Measurements from ENCODE around the gene SLC26A11.
"Not testable (repeated sequence)": the region's sequence is repeated elsewhere in the genome, so short reads cannot be mapped to it uniquely, and the experiment has no call there.

The SLC26A11 gene

DNA sequence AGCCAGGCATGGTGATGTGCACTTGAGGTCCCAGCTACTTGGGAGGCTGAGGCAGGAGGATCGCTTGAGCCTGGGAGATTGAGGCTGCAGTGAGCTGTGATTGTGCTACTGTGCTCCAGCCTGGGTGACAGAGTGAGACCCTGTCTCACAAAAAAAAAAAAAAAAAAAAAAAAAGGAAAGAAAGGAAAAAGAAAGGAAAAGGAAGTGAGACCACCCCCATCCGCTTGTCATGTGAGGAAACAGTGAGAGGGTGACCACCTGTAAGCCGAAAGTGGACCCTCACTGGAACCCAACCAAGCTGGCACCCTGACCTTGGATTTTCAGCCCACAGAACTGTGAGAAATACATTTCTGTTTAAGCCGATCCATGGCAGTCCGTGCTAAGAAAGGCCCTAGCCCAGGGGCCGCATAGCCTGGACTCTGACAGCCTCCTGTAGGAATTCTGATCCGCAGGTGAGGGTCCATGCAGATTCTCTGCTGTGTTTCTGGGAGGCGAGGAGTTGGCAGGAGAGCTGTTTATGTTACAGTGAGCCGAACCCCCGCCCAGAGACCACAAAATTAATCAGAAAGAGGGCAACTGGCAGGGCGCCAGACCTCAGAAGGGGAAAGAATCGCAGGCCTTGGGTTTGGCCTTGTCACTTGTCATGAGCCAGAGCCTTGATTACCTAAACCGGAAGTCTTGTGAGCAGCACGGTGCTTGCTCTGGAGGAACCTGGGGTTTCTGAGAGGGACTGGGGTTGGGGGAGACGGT lies 1.0 kb upstream of the SLC26A11 start:
- peak; percentile 95 for DNase-seq

DNA sequence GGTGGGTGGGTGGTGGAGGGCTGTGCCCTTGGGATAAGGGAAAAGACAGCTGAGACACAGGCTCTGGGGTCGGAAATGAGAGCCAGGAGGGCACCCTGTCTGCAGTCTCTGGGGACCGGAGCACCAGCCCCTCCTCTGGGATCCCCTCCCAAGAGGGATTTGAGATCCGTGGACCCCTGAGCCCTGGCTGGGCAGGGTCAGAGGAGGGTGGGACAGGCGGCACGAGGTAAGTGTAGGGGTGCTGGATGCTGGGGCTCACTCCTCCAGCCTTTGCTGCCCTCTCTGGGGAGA lies 519 bp upstream of the SLC26A11 start:
- DNase-seq, result no peak

DNA sequence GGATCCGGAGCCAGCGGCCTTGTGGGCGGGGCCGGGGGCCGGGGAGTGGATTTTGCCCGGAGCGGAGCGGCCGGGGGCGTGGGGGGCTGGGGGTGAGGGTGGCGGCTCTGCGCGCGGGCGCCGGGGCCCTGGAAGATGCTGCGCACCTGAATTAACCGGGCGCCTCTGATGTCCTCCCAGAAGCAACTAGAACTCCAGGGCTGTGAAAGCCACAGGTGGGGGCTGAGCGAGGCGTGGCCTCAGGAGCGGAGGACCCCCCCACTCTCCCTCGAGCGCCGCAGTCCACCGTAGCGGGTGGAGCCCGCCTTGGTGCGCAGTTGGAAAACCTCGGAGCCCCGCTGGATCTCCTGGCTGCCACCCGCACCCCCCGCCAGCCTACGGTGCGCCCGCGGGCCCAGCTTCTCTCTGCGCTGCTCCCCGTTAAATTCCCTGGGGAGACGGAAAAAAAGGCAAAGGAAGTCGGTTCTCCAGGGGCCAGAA lies 549 bp downstream of the SLC26A11 start:
- DNase-seq, result peak; percentile 21

DNA sequence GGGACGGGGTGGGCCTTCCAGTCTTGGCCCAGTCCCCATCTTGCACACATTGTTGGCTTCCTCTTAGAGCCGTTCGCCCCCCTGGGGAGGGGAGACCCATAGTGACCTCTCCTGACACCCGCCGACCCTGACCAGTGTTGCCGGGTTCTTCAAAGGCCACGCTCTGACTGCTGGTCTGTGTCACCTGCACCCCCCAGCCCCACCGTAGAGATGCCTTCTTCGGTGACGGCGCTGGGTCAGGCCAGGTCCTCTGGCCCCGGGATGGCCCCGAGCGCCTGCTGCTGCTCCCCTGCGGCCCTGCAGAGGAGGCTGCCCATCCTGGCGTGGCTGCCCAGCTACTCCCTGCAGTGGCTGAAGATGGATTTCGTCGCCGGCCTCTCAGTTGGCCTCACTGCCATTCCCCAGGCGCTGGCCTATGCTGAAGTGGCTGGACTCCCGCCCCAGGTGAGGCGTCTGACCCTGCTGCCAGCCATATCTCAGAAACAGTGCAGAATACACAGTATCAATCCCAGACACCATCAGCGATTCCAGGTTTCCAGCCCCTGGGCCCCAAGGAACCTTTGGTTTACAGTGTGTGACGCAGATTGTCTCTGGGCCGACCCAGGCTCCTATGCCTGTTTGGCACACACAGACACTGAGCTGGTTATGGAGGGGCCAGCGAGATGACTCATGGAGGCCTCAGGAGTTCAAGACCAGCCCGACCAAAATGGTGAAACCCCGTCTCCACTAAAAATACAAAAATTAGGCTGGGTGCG lies 1.3 kb downstream of the SLC26A11 start:
- DNase-seq, result no peak

DNA sequence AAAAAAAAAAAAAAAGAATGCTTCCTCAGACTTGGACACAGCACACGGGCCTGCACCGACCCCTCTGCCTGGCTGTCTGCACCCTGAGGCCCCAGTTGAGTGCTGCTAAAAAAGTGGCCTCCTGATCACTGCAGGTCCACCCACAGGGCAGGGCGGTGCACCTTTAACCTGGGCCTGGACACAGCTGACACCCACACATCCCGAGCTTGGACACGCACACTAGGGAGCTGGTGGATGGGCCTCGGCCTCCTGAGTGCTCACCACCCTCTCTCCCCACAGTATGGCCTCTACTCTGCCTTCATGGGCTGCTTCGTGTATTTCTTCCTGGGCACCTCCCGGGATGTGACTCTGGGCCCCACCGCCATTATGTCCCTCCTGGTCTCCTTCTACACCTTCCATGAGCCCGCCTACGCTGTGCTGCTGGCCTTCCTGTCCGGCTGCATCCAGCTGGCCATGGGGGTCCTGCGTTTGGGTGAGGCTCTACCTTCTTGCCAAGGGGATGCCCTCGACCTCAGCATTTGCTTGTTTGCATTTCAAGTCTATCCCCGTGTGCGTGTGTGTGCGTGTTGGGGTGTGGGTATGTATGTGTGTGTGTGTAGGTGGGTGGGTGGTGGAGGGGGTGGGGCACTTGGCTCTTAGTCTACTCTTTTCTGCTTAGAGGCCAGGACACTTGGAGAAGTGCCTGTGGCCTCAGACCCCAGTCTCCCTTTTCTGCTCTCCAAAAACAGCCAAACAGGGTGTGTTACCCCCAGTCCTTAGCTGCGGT lies 2.3 kb downstream of the SLC26A11 start:
- no peak for DNase-seq

DNA sequence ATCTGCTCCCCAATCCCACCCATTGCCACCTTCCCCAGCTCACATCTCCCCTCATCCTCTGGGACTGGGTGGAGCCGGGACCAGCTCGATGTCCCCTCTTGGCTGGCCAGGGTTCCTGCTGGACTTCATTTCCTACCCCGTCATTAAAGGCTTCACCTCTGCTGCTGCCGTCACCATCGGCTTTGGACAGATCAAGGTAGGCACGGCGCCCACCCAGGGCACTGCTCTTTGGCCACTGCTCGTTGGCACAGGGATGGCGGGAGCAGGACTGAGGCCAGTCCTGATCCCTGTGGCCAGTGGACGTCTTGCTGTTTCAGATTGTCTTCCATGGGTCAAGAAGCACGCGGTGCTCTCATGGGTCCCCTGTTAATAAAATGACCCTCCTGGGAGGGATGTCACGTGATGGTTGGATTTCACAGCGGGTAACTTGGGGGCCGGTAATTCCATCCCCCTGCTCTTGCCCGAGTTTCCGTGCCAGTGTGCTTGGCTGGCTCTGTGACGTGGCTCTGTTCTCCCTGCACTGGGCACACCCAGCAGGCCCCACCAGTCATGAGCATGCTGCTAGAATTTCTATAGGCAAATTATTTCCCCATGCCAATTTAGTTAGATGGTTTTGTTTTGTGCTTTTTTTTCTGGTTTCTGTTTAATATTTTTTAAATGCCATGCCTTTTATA lies 3.1 kb downstream of the SLC26A11 start:
- DNase-seq, result no peak

DNA sequence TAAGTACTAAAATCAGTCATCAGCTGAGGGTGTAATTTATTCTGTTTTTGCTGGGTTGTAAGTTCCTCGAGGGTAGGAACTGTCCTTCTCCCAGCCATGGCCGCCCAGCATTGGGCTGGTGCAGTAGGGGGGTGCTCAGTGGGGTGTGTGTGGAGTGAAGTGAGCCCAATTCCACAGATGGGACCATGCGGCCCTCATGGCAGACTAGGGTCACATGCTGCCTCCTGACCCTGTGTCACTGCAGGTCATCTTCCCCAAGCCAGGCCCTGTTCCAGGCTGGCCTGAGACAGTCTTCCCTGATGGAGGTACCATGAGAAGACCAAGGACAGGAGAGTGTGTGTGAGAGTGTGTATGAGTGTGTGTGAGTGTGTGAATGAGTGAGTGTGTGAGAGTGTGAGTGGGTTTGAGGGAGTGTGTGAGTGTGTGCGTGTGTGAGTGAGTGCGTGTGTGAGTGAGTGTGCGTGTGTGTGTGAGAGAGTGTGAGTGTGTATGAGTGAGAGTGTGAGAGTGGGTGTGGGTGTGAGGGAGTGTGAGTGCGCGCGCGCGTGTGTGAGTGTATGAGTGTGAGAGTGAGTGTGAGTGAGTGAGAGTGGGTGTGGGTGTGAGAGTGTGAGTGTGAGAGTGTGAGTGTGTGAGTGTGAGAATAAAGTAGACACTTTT lies 3.7 kb downstream of the SLC26A11 start:
- DNase-seq, result no peak

DNA sequence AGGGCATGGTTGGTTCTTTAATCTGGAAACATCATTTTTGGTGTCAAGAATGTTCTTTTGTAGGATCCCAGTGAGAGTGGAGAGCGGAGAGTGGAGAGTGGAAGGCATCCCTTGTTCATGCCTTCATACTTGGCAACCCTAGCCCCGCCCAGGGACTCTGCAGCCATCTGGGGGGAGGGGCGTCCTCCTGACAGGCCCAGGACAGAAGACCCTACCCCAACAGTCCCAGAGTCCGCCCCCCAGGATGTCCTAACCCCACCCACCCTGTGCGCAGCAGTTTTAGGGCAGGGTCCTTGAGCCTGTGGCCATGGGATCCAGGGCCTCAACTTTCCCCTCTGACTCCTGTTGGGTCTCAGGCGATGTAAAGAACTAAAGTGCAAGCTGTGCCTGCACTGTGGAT lies 4.5 kb downstream of the SLC26A11 start:
- no peak for DNase-seq

DNA sequence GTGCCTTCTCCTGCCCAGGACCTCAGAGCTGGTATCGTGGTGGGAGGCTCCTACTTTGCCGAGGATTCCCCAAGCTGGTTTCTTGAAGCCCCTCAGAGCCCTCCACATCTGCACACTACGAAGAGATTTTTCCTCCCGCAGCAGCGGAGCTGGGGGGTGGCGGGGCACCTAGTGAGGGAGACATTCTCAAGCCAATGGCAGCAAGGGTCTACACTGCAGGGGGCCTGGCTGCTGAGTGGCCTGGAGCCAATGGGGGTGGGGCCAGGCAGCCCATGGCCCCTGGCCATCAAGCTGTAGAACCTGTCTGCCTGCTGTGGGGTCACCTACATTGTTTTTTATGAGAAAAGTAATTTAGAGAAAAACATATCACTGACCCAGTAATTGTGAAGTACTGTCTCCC lies 5.0 kb downstream of the SLC26A11 start:
- no peak for DNase-seq

DNA sequence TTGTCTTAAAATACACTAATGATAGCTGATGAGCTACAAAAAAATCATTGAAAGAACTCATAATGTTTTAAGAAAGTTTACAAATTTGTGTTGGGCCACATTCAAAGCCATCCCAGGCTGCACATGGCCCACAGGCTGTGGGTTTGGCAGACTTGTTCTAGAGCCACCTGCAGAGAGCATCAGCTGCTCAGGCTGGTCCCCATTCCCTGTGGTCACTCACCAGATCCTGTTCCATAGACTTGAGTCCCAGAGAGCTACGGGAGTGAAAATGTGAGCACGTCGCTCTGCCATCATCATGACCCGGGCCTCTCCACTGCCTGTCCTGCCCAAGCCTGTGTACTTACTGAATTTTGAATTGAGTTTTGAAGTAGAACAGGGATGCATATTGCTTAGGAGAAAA lies 6.9 kb downstream of the SLC26A11 start:
- DNase-seq, result no peak

DNA sequence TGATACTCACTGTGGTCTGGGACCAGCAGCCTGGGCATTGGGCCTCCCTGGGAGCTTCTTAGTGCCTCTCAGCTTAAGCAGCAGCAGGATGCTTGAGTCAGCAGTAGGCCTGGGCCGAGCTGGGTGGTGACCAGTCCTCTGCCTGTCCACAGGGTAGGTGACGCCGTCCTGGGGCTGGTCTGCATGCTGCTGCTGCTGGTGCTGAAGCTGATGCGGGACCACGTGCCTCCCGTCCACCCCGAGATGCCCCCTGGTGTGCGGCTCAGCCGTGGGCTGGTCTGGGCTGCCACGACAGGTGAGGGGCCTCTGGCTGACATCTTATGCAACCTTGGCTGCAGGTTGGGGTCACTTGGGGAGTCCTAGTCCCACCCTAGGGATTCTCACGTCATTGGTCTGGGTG lies 7.4 kb downstream of the SLC26A11 start:
- DNase-seq, result no peak

DNA sequence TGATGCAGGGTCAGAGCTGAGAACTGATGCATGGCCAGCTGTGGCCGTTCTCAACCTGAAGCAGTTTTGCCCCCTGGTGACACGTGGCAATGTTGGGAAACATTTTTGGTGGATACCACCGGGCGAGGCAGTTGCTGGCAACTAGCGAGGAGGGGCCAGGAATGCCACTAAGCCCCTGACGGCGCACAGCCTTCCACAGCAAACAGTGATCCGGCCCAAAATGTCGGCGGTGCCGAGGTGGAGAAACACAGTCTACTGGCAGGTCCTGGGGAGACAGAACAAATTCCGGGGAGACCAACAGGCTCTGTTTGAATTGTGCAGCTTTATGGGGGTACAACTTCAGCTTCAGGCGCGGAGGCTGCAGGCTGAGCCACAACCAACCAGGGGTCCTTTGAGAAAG lies 8.2 kb downstream of the SLC26A11 start:
- no peak for DNase-seq

DNA sequence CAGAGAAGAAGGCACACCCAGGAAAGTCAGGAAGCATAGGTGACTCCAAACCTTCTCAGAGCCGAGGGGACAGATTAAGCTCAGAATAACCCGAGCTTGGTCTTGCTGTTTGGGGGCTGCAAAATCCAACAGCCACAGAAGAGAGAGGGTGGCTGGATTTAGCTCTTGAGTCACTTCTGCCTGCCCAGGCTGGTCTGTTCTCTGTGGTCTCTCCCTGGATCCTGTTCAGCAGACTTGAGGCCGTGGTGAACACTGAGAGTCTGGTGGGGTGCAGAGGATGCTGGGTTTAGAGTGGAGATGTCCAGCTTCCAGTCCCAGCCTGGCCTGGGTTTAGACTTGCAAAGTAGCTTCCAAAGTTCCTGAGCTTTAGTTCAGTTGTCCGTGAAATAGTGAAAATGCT lies 8.8 kb downstream of the SLC26A11 start:
- DNase-seq, result no peak

DNA sequence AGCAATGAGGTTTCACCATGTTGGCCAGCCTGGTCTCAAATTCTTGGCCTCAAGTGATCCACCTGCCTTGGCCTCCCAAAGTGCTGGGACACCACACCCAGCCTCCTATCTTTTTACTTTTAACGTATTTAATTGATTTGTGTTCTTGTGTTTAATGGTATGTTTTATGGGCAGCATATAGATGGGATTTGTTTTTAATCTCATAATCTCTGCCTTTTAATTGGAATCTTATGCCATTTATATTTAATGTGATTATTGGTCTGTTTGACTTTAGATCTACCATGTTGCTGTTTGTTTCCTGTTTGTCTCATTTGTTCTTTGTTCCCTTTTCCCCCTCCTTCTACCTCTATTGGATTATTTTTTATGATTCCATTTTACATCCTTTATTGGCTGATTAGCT lies 12.2 kb downstream of the SLC26A11 start:
- no peak for DNase-seq

DNA sequence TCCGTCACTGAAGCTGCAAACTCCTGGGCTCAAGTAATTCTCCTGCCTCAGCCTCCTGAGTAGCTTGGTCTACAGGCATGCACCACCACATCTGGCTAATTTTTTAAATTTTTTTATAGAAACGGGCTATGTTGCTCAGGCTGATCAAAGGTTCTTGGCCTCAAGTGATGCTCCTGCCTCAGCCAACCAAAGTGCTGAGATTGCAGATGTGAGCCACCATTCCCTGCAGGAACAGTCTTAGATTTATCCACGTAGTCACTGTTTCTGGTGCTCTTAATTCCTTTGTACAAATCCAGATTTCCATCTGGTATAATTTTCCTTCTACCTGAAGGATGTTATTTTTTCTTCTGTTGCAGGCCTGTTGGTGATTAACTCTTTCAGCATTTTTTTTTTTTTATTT lies 13.0 kb downstream of the SLC26A11 start:
- DNase-seq, result no peak

DNA sequence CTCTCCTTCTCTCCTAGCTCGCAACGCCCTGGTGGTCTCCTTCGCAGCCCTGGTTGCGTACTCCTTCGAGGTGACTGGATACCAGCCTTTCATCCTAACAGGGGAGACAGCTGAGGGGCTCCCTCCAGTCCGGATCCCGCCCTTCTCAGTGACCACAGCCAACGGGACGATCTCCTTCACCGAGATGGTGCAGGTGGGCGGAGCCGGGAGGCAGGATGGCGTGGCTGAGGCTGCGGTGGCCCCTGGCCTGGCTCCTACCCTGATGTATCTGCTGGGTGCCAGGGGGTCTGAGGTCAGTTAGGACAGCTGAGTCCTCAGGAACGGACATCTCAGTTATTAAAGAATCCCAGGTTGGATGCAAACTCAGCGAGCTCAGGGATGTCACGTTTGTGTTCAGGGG lies 16.7 kb downstream of the SLC26A11 start:
- DNase-seq, result no peak

DNA sequence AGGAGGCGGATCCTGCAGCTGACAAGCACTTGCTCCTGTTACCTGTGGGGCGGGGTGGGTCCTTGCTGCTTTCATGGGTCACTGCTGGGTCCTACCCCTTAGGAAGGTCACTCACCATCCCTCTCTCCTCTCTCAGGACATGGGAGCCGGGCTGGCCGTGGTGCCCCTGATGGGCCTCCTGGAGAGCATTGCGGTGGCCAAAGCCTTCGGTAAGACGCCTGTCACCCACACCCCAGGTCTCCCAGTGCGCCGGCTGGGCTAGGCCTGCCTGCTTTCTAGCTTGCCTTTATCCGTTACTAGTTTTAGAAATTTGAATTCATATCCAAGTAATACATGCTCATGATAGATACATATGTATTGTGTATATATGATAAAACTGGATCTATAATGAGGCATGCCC lies 17.2 kb downstream of the SLC26A11 start:
- no peak for DNase-seq

DNA sequence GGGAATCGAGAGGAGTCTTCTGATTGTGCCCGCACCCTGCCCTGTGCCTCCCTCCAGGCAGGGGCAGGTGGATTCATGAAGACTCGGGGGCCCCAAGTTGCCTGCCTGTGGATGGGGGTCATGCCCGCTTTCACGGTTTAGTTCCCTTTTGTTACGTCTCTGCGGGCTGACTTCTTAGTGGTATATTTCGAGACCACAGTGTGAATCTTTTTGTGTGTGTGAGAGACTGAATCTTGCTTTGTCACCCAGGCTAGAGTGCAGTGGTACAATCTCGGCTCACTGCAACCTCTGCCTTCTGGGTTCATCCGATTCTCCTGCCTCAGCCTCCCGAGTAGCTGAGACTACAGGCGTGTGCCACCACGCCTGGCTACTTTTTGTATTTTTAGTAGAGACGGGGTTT lies 22.3 kb downstream of the SLC26A11 start:
- no peak for DNase-seq

DNA sequence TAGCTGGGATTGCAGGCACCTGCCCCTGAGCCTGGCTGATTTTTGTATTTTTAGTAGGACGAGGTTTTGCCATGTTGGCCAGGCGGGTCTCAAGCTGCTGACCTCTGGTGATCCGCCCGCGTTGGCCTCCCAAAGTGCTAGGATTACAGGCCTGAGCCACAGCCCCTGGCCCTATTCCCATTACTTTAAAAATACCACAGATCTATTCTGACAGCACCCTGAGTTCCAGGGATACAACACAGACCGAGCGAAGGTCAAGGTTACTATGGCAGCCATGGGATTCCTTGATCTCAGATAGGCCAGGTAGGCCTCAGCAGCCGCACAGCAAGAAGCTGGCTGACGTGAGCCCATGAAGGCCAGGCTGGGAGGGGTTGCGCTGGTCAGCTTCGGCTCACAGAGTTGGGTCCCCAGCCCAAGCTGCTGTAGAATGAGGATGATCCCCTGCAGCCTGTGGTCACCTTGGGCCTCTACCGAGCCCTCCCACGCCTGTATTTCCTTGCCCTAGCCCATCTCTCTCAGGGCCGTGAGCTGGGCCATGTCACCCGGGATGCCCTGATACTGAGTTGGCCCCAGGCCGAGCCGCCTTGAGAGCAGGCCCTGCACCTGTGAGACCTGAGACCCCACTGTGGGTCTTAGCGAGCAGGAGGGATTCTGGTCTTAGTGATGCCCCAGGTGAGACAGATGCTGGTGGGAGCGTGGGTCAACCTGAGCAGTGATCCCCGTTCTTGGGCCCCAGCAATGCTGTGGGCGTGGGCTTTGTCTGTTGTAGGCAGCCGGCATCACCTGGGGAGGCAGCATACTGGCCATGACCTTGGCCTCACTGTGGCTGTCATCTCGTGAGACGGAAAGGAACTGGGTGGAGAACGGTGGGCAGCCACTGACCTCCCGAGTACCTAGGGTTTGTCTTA lies 23.6 kb downstream of the SLC26A11 start:
- no peak for DNase-seq

DNA sequence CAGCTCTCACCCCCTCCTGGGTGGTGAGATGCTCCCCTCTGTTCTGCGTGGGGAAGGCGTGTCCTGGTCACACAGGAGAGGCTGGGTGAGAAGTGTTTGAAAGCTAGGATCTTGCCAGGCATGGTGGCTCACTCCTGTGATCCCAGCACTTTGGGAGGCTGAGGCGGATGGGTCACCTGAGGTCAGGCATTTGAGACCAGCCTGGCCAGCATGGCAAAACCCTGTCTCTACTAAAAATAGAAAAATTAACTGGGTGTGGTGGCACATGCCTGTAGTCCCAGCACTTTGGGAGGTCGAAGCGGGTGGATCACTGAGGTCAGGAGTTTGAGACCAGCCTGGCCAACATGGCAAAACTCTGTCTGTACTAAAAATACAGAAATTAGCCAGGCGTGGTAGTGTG lies 24.2 kb downstream of the SLC26A11 start:
- DNase-seq, result not testable (repeated sequence)

DNA sequence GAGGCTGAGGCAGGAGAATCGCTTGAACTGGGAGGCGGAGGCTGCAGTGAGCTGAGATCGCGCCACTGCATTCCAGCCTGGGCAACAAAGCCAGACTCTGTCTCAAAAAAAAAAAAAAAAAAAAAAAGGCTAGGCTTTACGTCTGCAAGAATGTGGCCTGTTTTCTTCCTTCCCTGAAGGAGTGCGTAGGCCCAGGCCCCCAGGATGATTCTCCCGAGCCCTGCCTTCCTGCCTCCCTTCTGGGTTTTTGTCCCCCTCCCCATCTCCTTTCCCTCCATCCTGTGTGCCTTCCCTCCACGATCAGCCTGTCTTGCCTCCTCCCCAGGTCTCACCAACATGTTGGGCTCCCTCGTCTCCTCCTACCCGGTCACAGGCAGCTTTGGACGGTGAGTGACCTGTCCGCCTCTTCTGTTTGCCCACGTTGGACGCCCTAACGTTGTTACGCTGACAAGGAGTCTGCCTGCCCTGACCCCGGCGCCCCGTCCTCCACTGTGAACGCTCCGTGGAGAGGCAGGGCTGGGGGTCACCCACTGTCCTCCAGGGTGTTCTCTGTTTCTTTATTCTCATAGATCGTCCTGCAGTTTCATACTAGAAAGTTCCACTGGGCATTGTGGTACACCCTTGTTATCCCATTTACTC lies 24.8 kb downstream of the SLC26A11 start:
- no peak for DNase-seq
